Endothelial cell of umbilical vein (primary cell): ENCODE data around the gene IQCH. TPM values are rescaled to one million over a fixed set of nuclear protein-coding genes. Genes with fewer than 3 reads are reported as not detected.

Experiments
- BruUV-seq: library from RNA; stranded (reverse); fragments of 400-500 nt; replicated peaks from 2 replicates; lab custom pipeline; 2021; lab: Mats Ljungman, UMichigan
- CTCF ChIA-PET: fragments of 300-600, 350-600 bp; sonication (Branson Sonifier 250); formaldehyde crosslinking; loops from one replicate; lab custom pipeline; 2021; ENCODE audit warnings: antibody characterized with exemption, inconsistent platforms; lab: Charles Lee
- POLR2A ChIA-PET: fragments of 300-600, 350-600 bp; sonication (Branson Sonifier 250); formaldehyde crosslinking; loops from one replicate; lab custom pipeline; 2021; ENCODE audit warnings: antibody characterized with exemption, inconsistent platforms; lab: Charles Lee
- DNase-seq: peaks from one replicate; pipeline ENCODE4 v3.0.0-alpha.2; 2011; ENCODE audit warnings: low read depth, low spot score
- FAIRE-seq: peaks from 2 replicates; lab custom pipeline; 2011; peaks lifted over from hg19 to GRCh38; lab: Jason Lieb, UNC
- H2AFZ ChIP-seq: 2 replicates; pipeline ENCODE4 v1.6.0; 2012; ENCODE audit warnings: low read depth, low read length, control low read depth, inconsistent platforms
- H3K27ac ChIP-seq: 2 replicates; pipeline ENCODE4 v1.5.1; 2011; ENCODE audit warnings: low read depth, mild to moderate bottlenecking, control low read depth, low read length, moderate library complexity; ENCODE audit not compliant: insufficient read depth
- H3K27me3 ChIP-seq, 2 experiments: 2 replicates each; pipeline versions ENCODE4 v1.6.0 to v1.6.1; 2011; ENCODE audit warnings: low read length in 2 of 2, mixed read lengths in 1 of 2; ENCODE audit not compliant: control insufficient read depth in 2 of 2, insufficient read depth in 2 of 2
- H3K36me3 ChIP-seq, 2 experiments: 2 replicates in 1 of 2; 3 replicates in 1 of 2; pipeline ENCODE4 v1.5.1; 2011; ENCODE audit warnings: low read length in 2 of 2, mild to moderate bottlenecking in 1 of 2, moderate library complexity in 1 of 2; ENCODE audit not compliant: control insufficient read depth in 2 of 2, insufficient read depth in 2 of 2; ENCODE audit errors: extremely low read depth in 1 of 2
- H3K4me1 ChIP-seq: 3 replicates; pipeline ENCODE4 v1.5.1; 2011; ENCODE audit warnings: mild to moderate bottlenecking, low read length; ENCODE audit not compliant: control insufficient read depth, insufficient read depth; ENCODE audit errors: extremely low read depth
- H3K4me2 ChIP-seq: 2 replicates; pipeline ENCODE4 v1.6.1; 2011; ENCODE audit warnings: low read length, control low read depth, mixed read lengths; ENCODE audit not compliant: insufficient read depth
- H3K4me3 ChIP-seq, 3 experiments: fragments of 200-600 bp in 1 of 3; sonication (generic), shearing (Covaris generic) in 1 of 3; replicated peaks in 1 of 3; 2 replicates each; pipeline ENCODE4 v1.5.1; 2011 to 2016; ENCODE audit warnings: control low read depth in 3 of 3, low read length in 3 of 3, mild to moderate bottlenecking in 2 of 3, inconsistent platforms in 1 of 3, low read depth in 1 of 3, moderate library complexity in 1 of 3; ENCODE audit not compliant: insufficient read depth in 1 of 3
- H3K79me2 ChIP-seq: 2 replicates; pipeline ENCODE4 v1.6.0; 2012; ENCODE audit warnings: low read length, inconsistent platforms; ENCODE audit not compliant: control insufficient read depth, insufficient read depth
- H3K9ac ChIP-seq: replicated peaks from 2 replicates; pipeline ENCODE3; 2011; ENCODE audit warnings: low read length, control low read depth; ENCODE audit not compliant: insufficient read depth; ENCODE audit errors: extremely low read depth
- H3K9me1 ChIP-seq: replicated peaks from 3 replicates; pipeline ENCODE4 v1.6.0; 2011; ENCODE audit warnings: mild to moderate bottlenecking, low read length; ENCODE audit not compliant: control insufficient read depth, insufficient read depth; ENCODE audit errors: extremely low read depth
- H3K9me3 ChIP-seq: replicated peaks from 2 replicates; pipeline ENCODE4 v1.5.1; 2012; ENCODE audit warnings: low read length, inconsistent platforms; ENCODE audit not compliant: control insufficient read depth, insufficient read depth
- H4K20me1 ChIP-seq: replicated peaks from 2 replicates; pipeline ENCODE3; 2011; ENCODE audit warnings: mild to moderate bottlenecking, low read length; ENCODE audit not compliant: control insufficient read depth, insufficient read depth; ENCODE audit errors: extremely low read depth
- EZH2 ChIP-seq: IDR thresholded peaks from 2 replicates; pipeline ENCODE4 v1.6.1; 2012; ENCODE audit warnings: borderline replicate concordance, low read depth, mild to moderate bottlenecking, moderate library complexity, low read length, inconsistent platforms; ENCODE audit not compliant: severe bottlenecking
- FOS ChIP-seq: IDR thresholded peaks from 2 replicates; pipeline ENCODE4 v1.6.1; 2011; ENCODE audit warnings: mild to moderate bottlenecking, low read length, moderate library complexity, borderline replicate concordance; ENCODE audit not compliant: insufficient read depth
- GATA2 ChIP-seq: IDR thresholded peaks from 2 replicates; pipeline ENCODE4 v1.7.0; 2011; ENCODE audit warnings: low read depth, mild to moderate bottlenecking, moderate library complexity, mixed read lengths, low read length; ENCODE audit not compliant: insufficient read length, insufficient read depth
- JUN ChIP-seq: IDR thresholded peaks from 2 replicates; pipeline ENCODE4 v1.6.1; 2011; ENCODE audit warnings: borderline replicate concordance, low read depth; ENCODE audit not compliant: insufficient read length, insufficient read depth
- MAX ChIP-seq: IDR thresholded peaks from 2 replicates; pipeline ENCODE4 v1.6.1; 2011; ENCODE audit not compliant: insufficient read depth, insufficient read length
- MYC ChIP-seq: IDR thresholded peaks from one replicate; pipeline ENCODE4 v1.6.1; 2011; ENCODE audit warnings: mild to moderate bottlenecking, low read depth, low read length
- POLR2A ChIP-seq: IDR thresholded peaks from 2 replicates; pipeline ENCODE4 v1.6.1; 2012; ENCODE audit warnings: low read depth, mild to moderate bottlenecking, control low read depth, low read length
- POLR2AphosphoS5 ChIP-seq: IDR thresholded peaks from 2 replicates; pipeline ENCODE4 v1.6.1; 2012; ENCODE audit warnings: low read depth, mild to moderate bottlenecking, control low read depth, low read length, moderate library complexity; ENCODE audit not compliant: insufficient read depth
- dilution Hi-C: fragments of 300-500 bp; cut with MboI; formaldehyde crosslinking; loops from one replicate; pipeline ENCODE4 v1.15.0; 2019; ENCODE audit warnings: low sequenced_read_pairs; ENCODE audit not compliant: extremely low pct_ligation_motif_present
- intact Hi-C: fragments of 100-400 bp; cut with micrococcal nuclease; formaldehyde crosslinking; loops from one replicate; pipeline ENCODE4 v1.10.0; 2022
- polyA plus RNA-seq, 4 experiments: library from polyadenylated mRNA; depleted of rRNA in 3 of 4; stranded (reverse) in 3 of 4; unstranded in 1 of 4; fragments of >200 nt; gene quantifications; 2 replicates each; pipeline versions ENCODE4 v1.2.1 to v1.2.3, GENCODE V29; 2011 to 2012; ENCODE audit warnings: missing spikeins in 1 of 4
- total RNA-seq: library from RNA; stranded (reverse); gene quantifications from 2 replicates; pipeline ENCODE4 v1.2.3, GENCODE V29; 2021
- TF ChIP-seq, protein P1 (sequence below), 2 donors: IDR thresholded peaks; 1 replicate in 1 of 2; 2 replicates in 1 of 2; pipeline ENCODE4 v1.5.1; 2011; ENCODE audit warnings: low read length in 2 of 2, mild to moderate bottlenecking in 2 of 2, moderate library complexity in 2 of 2, control low read depth in 1 of 2, inconsistent platforms in 1 of 2, low read depth in 1 of 2; ENCODE audit not compliant: insufficient read depth in 1 of 2; ENCODE audit errors: extremely low read depth in 1 of 2

IQCH gene
- total and polyA plus RNA-seq, 2 donors (not counting 3 experiments of a cell fraction or from before 2014, with no cell fraction given) = 0.29 to 0.51 TPM

- no peak for TF ChIP-seq EZH2
- TF ChIP-seq POLR2AphosphoS5 = no peak
- TF ChIP-seq FOS = no peak
- TF ChIP-seq POLR2A = no peak
- no peak for TF ChIP-seq MAX
- TF ChIP-seq, protein P1, sequence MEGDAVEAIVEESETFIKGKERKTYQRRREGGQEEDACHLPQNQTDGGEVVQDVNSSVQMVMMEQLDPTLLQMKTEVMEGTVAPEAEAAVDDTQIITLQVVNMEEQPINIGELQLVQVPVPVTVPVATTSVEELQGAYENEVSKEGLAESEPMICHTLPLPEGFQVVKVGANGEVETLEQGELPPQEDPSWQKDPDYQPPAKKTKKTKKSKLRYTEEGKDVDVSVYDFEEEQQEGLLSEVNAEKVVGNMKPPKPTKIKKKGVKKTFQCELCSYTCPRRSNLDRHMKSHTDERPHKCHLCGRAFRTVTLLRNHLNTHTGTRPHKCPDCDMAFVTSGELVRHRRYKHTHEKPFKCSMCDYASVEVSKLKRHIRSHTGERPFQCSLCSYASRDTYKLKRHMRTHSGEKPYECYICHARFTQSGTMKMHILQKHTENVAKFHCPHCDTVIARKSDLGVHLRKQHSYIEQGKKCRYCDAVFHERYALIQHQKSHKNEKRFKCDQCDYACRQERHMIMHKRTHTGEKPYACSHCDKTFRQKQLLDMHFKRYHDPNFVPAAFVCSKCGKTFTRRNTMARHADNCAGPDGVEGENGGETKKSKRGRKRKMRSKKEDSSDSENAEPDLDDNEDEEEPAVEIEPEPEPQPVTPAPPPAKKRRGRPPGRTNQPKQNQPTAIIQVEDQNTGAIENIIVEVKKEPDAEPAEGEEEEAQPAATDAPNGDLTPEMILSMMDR (IDR thresholded peaks at IDR 0.05; ENCODE audit: extremely low read depth in 1 of 2, insufficient read depth in 1 of 2, low read depth in 1 of 2, low read length in 2 of 2) = no peak
- TF ChIP-seq MYC = no peak
- no peak for TF ChIP-seq GATA2
- TF ChIP-seq JUN = no peak
- Histone ChIP-seq H3K9me3 (no peaks in the 10 kb centered on the region), H2AFZ (no peak overlapping the region), H3K27ac (no peak overlapping the region), H3K27me3 (no peaks in the 10 kb centered on the region), H3K4me3 (no peak overlapping the region), H3K4me1 (peaks cover 6% of the 10 kb centered on the region), H3K9ac (no peak overlapping the region), H3K9me1 (no peaks in the 10 kb centered on the region), H4K20me1 (no peaks in the 10 kb centered on the region), H3K36me3 (no peaks in the 10 kb centered on the region), H3K4me2 (no peak overlapping the region), H3K79me2 (peaks cover 54% of the 10 kb centered on the region)
- dilution Hi-C loops (no loop called here), intact Hi-C loops (no loop called here)
- FAIRE-seq (no peak), DNase-seq (peak; percentile 32)
- ChIA-PET CTCF (interaction anchor here (0.6 to 0.9 kb wide), 3 partner anchors 73 to 221 kb away, joined by 3 to 6 read pairs (median 5); no protein-coding TSS in a partner anchor), POLR2A (no interaction called here)
- no TSS peak for BruUV-seq
These were observed 11.9 kb upstream of the IQCH start for GRCh38 chr15:67242708-67243111.
